Trophoblast cell (in vitro differentiated cells and primary cell): ENCODE measurements around the gene POLR2F.

Experiments
- DNase-seq, 2 donors: peaks; one replicate each; pipeline ENCODE4 v3.0.0-alpha.2; 2016
- H2AFZ ChIP-seq: 2 replicates; pipeline ENCODE4 v1.6.1; 2013; ENCODE audit warnings: low read length, moderate library complexity, mild to moderate bottlenecking; ENCODE audit not compliant: insufficient read depth, poor library complexity
- H2AK5ac ChIP-seq: 2 replicates; pipeline ENCODE4 v1.6.1; 2013; ENCODE audit warnings: mild to moderate bottlenecking, low read length
- H2BK120ac ChIP-seq: 2 replicates; pipeline ENCODE4 v1.6.1; 2013; ENCODE audit warnings: low read length, mild to moderate bottlenecking, moderate library complexity; ENCODE audit not compliant: insufficient read depth, poor library complexity
- H2BK12ac ChIP-seq: 2 replicates; pipeline ENCODE4 v1.6.1; 2013; ENCODE audit warnings: mild to moderate bottlenecking, low read length, moderate library complexity
- H2BK5ac ChIP-seq: 2 replicates; pipeline ENCODE4 v1.6.1; 2013; ENCODE audit warnings: low read length, low read depth, moderate library complexity, mild to moderate bottlenecking; ENCODE audit not compliant: poor library complexity
- H3K14ac ChIP-seq: 2 replicates; pipeline ENCODE4 v1.6.1; 2013; ENCODE audit warnings: mild to moderate bottlenecking, low read length
- H3K18ac ChIP-seq: 2 replicates; pipeline ENCODE4 v1.6.1; 2013; ENCODE audit warnings: mild to moderate bottlenecking, low read length
- H3K23ac ChIP-seq: 2 replicates; pipeline ENCODE4 v1.6.1; 2013; ENCODE audit warnings: low read length
- H3K27ac ChIP-seq: 2 replicates; pipeline ENCODE4 v1.5.1; 2013; ENCODE audit warnings: low read depth, mild to moderate bottlenecking, inconsistent platforms, low read length, moderate library complexity
- H3K27me3 ChIP-seq: 2 replicates; pipeline ENCODE4 v1.6.1; 2013; ENCODE audit warnings: inconsistent platforms, mild to moderate bottlenecking, low read length, moderate library complexity; ENCODE audit not compliant: insufficient read depth
- H3K36me3 ChIP-seq, 2 experiments: 1 replicate in 1 of 2; 2 replicates in 1 of 2; pipeline ENCODE4 v1.6.1; 2013; ENCODE audit warnings: low read length in 2 of 2, mild to moderate bottlenecking in 2 of 2, moderate library complexity in 1 of 2; ENCODE audit not compliant: insufficient read depth in 2 of 2, control insufficient read depth in 1 of 2
- H3K4ac ChIP-seq: 2 replicates; pipeline ENCODE4 v1.6.1; 2013; ENCODE audit warnings: low read depth, mild to moderate bottlenecking, low read length, moderate library complexity
- H3K4me1 ChIP-seq, 2 experiments: 1 replicate in 1 of 2; 2 replicates in 1 of 2; pipeline ENCODE4 v1.6.1; 2013; ENCODE audit warnings: low read length in 2 of 2, mild to moderate bottlenecking in 2 of 2, moderate library complexity in 1 of 2; ENCODE audit not compliant: insufficient read depth in 2 of 2, control insufficient read depth in 1 of 2
- H3K4me2 ChIP-seq: 2 replicates; pipeline ENCODE4 v1.6.1; 2013; ENCODE audit warnings: inconsistent platforms, mild to moderate bottlenecking, low read length, moderate library complexity
- H3K4me3 ChIP-seq: 2 replicates; pipeline ENCODE4 v1.5.1; 2013; ENCODE audit warnings: mild to moderate bottlenecking, low read depth, low read length, inconsistent platforms
- H3K79me1 ChIP-seq: one replicate; pipeline ENCODE4 v1.6.1; 2013; ENCODE audit warnings: low read length
- H3K79me2 ChIP-seq: 2 replicates; pipeline ENCODE4 v1.6.1; 2013; ENCODE audit warnings: low read length, mild to moderate bottlenecking; ENCODE audit not compliant: control insufficient read depth, insufficient read depth, poor library complexity
- H3K9ac ChIP-seq: 2 replicates; pipeline ENCODE4 v1.6.1; 2013; ENCODE audit warnings: mild to moderate bottlenecking, low read length
- H3K9me3 ChIP-seq: 2 replicates; pipeline ENCODE4 v1.6.1; 2013; ENCODE audit warnings: low read depth, mild to moderate bottlenecking, control low read depth, inconsistent platforms, low read length; ENCODE audit not compliant: insufficient read depth
- H4K12ac ChIP-seq: 2 replicates; pipeline ENCODE4 v1.6.1; 2013; ENCODE audit warnings: low read depth, mild to moderate bottlenecking, low read length, moderate library complexity
- H4K8ac ChIP-seq: 2 replicates; pipeline ENCODE4 v1.6.1; 2013; ENCODE audit warnings: low read depth, mild to moderate bottlenecking, low read length, moderate library complexity
- H4K91ac ChIP-seq: one replicate; pipeline ENCODE4 v1.6.1; 2013; ENCODE audit warnings: low read depth, mild to moderate bottlenecking, low read length, moderate library complexity
- WGBS: extraction: QIAGEN DNeasy Blood & Tissue Kit; methylation state at CpG from one replicate; pipeline ENCODE4 v1.1.7; 2013; ENCODE audit warnings: missing lambda C conversion rate; ENCODE audit not compliant: insufficient read length, insufficient coverage; ENCODE audit errors: extremely low coverage; 5-methylcytosine and 5-hydroxymethylcytosine counted together

POLR2F gene

DNA sequence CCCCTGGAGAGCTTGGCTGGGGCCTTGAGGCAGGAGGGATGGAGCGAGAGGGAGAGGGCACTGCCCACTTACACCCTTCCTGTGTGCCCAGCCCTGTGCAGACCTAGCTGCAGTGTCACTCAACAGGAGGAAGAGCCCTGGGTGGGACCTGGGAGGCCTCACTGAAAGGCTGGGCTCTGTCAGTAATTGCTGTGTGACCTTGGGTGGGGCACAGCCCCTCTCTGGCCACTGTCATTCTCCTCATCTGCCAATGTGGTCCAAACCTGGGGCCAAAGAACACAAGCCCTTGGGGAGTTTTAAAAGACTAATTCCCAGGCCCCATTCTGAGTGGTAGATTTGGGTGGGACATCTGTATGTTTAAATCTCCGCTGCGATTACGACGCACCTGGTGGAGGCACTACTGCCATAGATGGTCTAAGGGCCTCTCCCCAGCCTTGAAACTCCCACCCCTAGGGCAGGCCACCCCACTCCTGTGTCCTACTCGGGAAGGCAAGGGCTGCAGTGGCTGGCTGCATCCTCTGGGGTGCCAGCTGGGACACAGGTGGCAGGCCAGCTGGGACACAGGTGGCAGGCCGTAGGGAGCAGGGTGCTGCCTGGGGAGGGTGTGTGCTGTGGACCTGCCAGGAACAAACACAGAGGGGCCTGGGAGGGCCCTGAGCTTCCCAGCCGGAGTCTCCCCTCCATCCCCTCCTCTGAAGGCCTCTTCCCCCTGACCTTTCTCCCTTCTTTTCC lies 43.2 kb downstream of the POLR2F start:
- H3K27ac ChIP-seq, result no peak overlapping the region
- H3K36me3 ChIP-seq, result no peaks in the 10 kb centered on the region
- H2BK12ac ChIP-seq, result no peak overlapping the region
- no peak for DNase-seq
- no peak overlapping the region for H2AK5ac ChIP-seq
- H3K9ac ChIP-seq, result no peak overlapping the region
- no CpG with 5 or more reads among the region's 8 CpGs for WGBS
- no peak overlapping the region for H3K4me3 ChIP-seq
- no peak overlapping the region for H3K4me2 ChIP-seq
- no peaks in the 10 kb centered on the region for H3K79me2 ChIP-seq
- H2AFZ ChIP-seq, result no peak overlapping the region
- no peak overlapping the region for H3K18ac ChIP-seq
- H3K14ac ChIP-seq, result no peak overlapping the region
- no peak overlapping the region for H4K91ac ChIP-seq
- H3K9me3 ChIP-seq, result no peaks in the 10 kb centered on the region
- no peak overlapping the region for H3K23ac ChIP-seq
- no peak overlapping the region for H2BK120ac ChIP-seq
- H2BK5ac ChIP-seq, result no peak overlapping the region
- H3K79me1 ChIP-seq, result no peaks in the 10 kb centered on the region
- H4K8ac ChIP-seq, result no peak overlapping the region
- H4K12ac ChIP-seq, result no peak overlapping the region
- H3K4ac ChIP-seq, result no peak overlapping the region
- no peaks in the 10 kb centered on the region for H3K27me3 ChIP-seq
- H3K4me1 ChIP-seq, result no peaks in the 10 kb centered on the region

DNA sequence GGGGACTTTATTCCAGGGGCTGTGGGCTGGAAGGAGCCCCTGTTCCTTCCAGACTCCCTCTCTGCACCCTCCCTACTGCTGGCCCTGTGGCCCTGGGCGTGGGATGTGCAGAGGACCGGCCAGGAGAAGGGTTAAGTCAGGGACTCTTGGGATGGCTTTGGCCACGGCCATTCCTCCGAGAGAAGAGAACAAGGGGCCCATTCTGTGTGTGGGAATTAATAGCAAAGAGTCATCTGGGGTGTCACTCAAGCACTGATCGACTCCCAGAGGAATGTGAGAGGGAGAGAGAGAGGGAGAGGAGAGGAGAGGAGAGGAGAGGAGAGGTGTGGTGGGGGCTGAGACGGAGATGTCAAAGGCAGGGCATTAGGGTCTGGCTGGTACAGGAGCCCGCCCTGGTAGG lies 45.0 kb downstream of the POLR2F start:
- H3K9me3 ChIP-seq, result no peaks in the 10 kb centered on the region
- no peak overlapping the region for H2BK120ac ChIP-seq
- no peak for DNase-seq
- no peak overlapping the region for H3K27ac ChIP-seq
- no peak overlapping the region for H3K4ac ChIP-seq
- H3K18ac ChIP-seq, result no peak overlapping the region
- no peak overlapping the region for H2AK5ac ChIP-seq
- H2BK12ac ChIP-seq, result no peak overlapping the region
- H3K79me1 ChIP-seq, result no peaks in the 10 kb centered on the region
- no peaks in the 10 kb centered on the region for H3K27me3 ChIP-seq
- no peaks in the 10 kb centered on the region for H3K4me1 ChIP-seq
- H3K79me2 ChIP-seq, result no peaks in the 10 kb centered on the region
- no peak overlapping the region for H3K4me2 ChIP-seq
- H2AFZ ChIP-seq, result no peak overlapping the region
- no peaks in the 10 kb centered on the region for H3K36me3 ChIP-seq
- H4K12ac ChIP-seq, result no peak overlapping the region
- no peak overlapping the region for H3K4me3 ChIP-seq
- no CpG with 5 or more reads among the region's 7 CpGs for WGBS
- no peak overlapping the region for H3K9ac ChIP-seq
- H3K14ac ChIP-seq, result no peak overlapping the region
- no peak overlapping the region for H2BK5ac ChIP-seq
- H4K91ac ChIP-seq, result no peak overlapping the region
- no peak overlapping the region for H4K8ac ChIP-seq
- no peak overlapping the region for H3K23ac ChIP-seq

GRCh38 chr22:37999236-37999635 lies 45.7 kb downstream of the POLR2F start:
- H2BK5ac ChIP-seq, result no peak overlapping the region
- no peaks in the 10 kb centered on the region for H3K9me3 ChIP-seq
- no peak overlapping the region for H2BK12ac ChIP-seq
- no peak overlapping the region for H3K27ac ChIP-seq
- H3K4me3 ChIP-seq, result no peak overlapping the region
- H4K8ac ChIP-seq, result no peak overlapping the region
- H2AK5ac ChIP-seq, result no peak overlapping the region
- WGBS, result no CpG with 5 or more reads among the region's 10 CpGs
- H3K79me2 ChIP-seq, result no peaks in the 10 kb centered on the region
- no peak overlapping the region for H2BK120ac ChIP-seq
- no peaks in the 10 kb centered on the region for H3K27me3 ChIP-seq
- no peaks in the 10 kb centered on the region for H3K36me3 ChIP-seq
- H3K18ac ChIP-seq, result no peak overlapping the region
- H3K14ac ChIP-seq, result no peak overlapping the region
- no peaks in the 10 kb centered on the region for H3K79me1 ChIP-seq
- no peak overlapping the region for H3K23ac ChIP-seq
- H3K4me2 ChIP-seq, result no peak overlapping the region
- H3K4ac ChIP-seq, result no peak overlapping the region
- H3K9ac ChIP-seq, result no peak overlapping the region
- H2AFZ ChIP-seq, result no peak overlapping the region
- H4K91ac ChIP-seq, result no peak overlapping the region
- DNase-seq, result no peak
- H3K4me1 ChIP-seq, result no peaks in the 10 kb centered on the region
- H4K12ac ChIP-seq, result no peak overlapping the region

- H2BK12ac ChIP-seq, result no peak overlapping the region
- H4K8ac ChIP-seq, result no peak overlapping the region
- H3K4me2 ChIP-seq, result no peak overlapping the region
- H2AK5ac ChIP-seq, result no peak overlapping the region
- H3K18ac ChIP-seq, result no peak overlapping the region
- no peak overlapping the region for H4K91ac ChIP-seq
- H2BK120ac ChIP-seq, result no peak overlapping the region
- H3K79me1 ChIP-seq, result no peaks in the 10 kb centered on the region
- no peak overlapping the region for H3K4ac ChIP-seq
- no peak overlapping the region for H3K27ac ChIP-seq
- no peak overlapping the region for H4K12ac ChIP-seq
- H3K4me3 ChIP-seq, result no peak overlapping the region
- no peaks in the 10 kb centered on the region for H3K4me1 ChIP-seq
- H3K79me2 ChIP-seq, result no peaks in the 10 kb centered on the region
- H2AFZ ChIP-seq, result no peak overlapping the region
- no peak overlapping the region for H3K9ac ChIP-seq
- no CpG with 5 or more reads among the region's 16 CpGs for WGBS
- no peaks in the 10 kb centered on the region for H3K9me3 ChIP-seq
- no peak overlapping the region for H2BK5ac ChIP-seq
- no peak overlapping the region for H3K23ac ChIP-seq
- no peak overlapping the region for H3K14ac ChIP-seq
- DNase-seq, result peak; percentile 27 to 47
- H3K36me3 ChIP-seq, result no peaks in the 10 kb centered on the region
- no peaks in the 10 kb centered on the region for H3K27me3 ChIP-seq
Observed at GRCh38 chr22:37999640-38000272, 46.3 kb downstream of the POLR2F start.
